ENCODE results near the gene GTF2A1.

GRCh38 chr14:81234278-81234677 is 13.5 kb upstream of the GTF2A1 start:
- TF ChIP-seq, protein P1, sequence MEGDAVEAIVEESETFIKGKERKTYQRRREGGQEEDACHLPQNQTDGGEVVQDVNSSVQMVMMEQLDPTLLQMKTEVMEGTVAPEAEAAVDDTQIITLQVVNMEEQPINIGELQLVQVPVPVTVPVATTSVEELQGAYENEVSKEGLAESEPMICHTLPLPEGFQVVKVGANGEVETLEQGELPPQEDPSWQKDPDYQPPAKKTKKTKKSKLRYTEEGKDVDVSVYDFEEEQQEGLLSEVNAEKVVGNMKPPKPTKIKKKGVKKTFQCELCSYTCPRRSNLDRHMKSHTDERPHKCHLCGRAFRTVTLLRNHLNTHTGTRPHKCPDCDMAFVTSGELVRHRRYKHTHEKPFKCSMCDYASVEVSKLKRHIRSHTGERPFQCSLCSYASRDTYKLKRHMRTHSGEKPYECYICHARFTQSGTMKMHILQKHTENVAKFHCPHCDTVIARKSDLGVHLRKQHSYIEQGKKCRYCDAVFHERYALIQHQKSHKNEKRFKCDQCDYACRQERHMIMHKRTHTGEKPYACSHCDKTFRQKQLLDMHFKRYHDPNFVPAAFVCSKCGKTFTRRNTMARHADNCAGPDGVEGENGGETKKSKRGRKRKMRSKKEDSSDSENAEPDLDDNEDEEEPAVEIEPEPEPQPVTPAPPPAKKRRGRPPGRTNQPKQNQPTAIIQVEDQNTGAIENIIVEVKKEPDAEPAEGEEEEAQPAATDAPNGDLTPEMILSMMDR (IDR thresholded peaks at IDR 0.05) = no peak
- TF ChIP-seq POLR2A (IDR thresholded peaks at IDR 0.05) = no peak
